Measurements from ENCODE around the gene SP6.

Gene SP6

DNA sequence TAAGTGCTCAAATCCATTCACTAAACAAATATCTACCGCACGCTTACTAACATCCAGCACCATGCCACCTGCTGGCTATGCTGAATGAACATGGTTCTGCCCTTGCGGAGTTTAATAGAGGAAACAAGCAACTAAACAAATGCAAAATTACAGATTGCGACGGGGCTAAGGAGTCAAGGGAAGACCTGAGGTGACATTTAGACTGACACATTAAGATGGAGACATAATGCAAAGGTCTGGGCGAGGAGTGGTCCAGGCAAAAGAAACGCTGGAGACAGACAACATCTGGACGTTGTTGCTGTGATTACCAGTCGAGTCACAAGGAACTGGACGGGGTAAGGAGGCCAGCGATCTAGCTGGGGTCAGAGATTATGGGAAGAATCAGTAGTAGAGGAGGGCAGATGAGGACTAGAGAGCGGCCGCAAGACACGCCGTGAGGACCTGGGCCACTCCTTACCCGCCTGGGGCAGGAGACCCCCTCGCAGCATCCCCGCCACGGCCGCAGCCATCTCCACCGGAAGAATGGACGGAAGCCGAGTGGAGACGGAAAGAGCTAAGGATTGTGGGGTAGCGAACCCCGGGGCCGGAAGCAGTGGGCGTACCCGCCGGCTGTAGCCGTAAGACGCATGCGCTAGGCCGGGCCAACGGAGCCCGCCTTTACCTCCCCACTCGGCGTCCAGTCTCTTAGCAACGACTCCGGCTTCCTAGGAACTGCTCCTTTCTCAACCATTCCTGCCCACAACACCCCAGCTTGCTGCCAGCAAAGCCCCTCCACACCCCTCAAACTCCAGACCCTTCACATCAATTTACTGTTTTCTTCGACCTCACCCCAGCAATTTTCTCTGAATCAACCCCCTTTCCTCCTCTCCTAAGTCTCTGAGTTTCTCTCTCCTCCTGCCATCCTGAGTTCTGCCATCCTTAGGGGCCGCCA lies 19.7 kb downstream of the SP6 start, which contains the start of the genes LRRC46 and MRPL10:
Gene LRRC46, plus strand, starts transcription at position 668 of the 931 bp plus-strand sequence. CDS start 320 bp downstream, outside the sequence.
Gene MRPL10, minus strand, starts transcription at position 539 of the 931 bp plus-strand sequence. Its CDS starts 30 bp downstream, at position 509.
- peak; percentile 95 for DNase-seq

DNA sequence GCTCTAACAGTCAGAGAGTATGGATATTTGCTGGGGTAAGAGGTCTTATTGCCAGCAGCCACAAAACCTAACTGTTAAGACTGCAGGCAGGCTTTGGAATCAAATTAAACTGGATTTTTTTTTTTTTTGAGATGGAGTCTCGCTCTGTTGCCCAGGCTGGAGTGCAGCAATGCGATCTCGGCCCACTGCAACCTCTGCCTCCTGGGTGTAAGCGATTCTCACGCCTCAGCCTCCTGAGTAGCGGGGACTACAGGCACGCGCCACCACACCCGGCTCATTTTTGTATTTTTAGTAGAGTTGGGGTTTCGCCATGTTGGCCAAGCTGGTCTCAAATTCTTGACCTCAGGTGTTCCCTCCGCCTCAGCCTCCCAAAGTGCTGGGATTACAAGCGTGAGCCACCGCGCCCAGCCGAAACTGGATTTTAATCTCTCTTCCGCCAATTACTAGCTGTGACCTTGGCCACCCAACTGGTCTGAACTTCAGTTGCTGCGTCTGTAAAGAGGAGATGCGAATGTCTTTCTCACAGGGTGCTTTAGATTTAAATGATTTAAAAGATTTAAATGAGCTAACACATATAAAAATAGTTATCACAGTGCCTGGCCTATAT lies 20.5 kb downstream of the SP6 start:
- DNase-seq = no peak

GRCh38 chr17:47829870-47830269 lies 21.1 kb downstream of the SP6 start:
- no peak for DNase-seq

DNA sequence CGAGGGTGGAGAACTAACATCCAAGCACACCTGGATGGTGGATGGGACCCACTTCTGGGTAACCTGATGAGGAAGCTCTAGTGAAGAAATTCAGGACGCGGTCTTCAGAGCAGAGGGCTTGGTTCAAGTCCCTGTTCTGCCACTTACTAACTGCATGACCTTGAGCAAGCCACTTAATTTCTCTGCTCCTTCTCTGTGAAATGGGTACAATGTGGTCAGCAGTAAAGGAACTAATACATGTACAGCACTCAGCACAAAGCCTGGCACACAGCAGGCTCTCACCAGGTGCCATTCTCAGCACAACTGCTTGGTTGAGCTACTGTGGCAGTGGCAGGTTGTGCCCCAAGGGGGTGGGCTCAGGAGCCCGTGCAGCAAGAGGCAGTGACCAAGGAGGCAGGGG lies 27.4 kb downstream of the SP6 start:
- DNase-seq = no peak

DNA sequence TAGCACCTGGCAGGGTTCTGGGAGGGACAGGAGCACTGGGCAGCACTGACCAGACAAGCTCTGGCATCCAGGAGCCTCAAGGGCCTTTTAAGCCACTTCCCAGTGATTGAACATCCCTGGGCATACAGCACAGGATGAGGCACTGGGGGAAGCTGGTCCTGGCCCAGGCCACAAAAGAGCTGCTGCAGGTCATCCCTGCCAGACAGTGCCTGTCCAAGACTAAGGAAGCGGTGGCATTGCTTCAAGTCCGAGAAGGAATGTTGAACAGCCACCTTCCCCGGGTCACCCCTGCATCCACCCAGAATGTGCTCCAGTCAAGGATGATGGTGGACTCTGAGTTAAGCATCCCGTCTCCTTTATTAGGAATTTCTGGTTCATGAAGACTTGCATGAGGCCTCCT lies 28.2 kb downstream of the SP6 start:
- DNase-seq = no peak

- DNase-seq = peak; percentile 91
Observed at GRCh38 chr17:47821424-47822391, 29.3 kb downstream of the SP6 start, which contains the start of gene OSBPL7. OSBPL7 (minus strand) TSS chr17:47821794; CDS start chr17:47820278, 1,516 bp downstream.

GRCh38 chr17:47821031-47821423 lies 29.9 kb downstream of the SP6 start:
- no peak for DNase-seq

DNA sequence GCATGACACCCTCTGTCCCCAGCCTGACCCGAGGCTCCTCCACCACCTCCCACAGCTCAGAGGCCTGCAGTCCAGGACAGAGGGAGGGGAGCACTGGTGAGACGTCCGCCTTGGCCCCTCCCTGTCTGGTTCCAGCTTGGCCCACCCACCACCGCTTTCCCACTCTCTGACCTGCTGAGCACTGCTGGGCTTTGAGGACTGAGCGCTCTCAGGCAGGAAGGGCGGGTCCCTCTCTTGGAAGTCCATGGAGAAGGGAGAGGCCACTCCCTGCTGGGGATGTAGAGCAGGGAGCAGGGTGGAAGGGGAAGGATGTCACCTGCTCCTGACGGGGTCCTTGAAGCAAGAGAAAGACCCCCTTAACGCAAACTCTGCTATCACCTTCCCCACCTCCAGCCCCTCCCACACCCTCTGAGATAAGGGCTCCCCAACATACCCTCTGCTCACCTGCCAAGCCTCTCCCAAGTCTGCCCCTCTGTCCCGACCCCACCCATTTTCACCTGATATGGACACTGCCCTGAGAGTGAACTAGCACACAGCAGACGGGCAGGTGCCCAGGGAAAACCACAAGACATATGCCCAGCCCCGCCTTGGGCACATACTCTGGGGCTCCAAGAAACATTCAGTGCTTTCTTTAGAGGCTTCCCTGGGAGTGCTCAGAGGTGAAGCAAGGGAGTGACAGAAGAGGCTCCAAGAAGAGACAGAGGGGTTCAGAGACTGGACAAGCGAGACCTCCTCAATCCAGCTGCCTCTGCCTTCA lies 30.8 kb downstream of the SP6 start:
- DNase-seq = no peak

DNA sequence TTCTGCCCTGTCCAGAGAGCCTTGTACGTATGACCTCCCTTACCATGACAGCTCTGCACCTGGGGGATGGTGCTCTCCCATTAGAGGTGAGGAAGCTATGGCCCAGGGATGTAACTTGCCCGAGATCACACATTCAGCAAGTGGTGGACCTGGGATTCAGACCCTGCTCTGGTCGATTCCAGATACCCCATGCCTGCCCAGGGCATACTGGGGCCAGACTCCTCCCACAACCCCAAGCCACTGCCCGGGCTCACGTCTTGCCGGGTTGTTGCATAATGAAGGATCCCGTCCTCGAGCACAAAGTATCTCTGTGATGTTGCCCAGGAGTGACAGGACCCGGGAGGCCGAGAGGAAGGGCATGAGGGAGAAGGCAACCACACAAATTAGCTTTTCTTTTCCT lies 31.5 kb downstream of the SP6 start:
- no peak for DNase-seq

DNA sequence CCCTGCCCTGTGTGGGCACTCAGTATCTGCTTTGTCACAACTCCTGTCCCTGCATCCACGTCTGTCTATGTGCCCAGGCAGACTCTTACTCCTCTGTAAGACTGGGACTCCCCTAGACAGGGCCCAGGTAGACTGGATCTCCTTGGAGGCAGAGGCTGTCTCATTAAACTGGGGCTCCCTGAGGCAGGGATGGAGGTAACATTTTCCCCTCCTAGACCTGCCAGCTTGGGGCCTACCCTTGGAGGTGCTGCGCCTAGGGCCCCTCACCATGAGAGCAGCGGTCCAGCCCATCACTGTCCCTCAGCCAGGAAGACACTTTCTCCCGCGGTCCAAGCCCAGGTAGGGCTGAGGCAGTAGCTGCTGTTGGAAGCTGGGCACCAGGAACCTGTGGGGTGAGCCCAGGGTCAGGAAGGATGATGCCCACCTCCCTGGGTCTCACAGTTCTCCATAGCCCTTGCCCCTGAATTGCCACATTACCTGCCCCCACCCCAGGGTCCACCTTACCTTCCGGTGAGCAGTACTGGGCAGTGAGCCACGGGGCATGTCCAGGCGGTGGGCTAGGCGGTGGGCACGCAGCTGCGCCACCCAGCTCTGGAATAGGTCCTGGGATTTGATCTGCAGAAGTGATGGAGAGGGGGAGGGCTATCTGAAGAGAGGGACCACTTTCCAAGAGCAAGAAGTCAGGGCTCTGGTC lies 32.8 kb downstream of the SP6 start:
- DNase-seq = no peak

DNA sequence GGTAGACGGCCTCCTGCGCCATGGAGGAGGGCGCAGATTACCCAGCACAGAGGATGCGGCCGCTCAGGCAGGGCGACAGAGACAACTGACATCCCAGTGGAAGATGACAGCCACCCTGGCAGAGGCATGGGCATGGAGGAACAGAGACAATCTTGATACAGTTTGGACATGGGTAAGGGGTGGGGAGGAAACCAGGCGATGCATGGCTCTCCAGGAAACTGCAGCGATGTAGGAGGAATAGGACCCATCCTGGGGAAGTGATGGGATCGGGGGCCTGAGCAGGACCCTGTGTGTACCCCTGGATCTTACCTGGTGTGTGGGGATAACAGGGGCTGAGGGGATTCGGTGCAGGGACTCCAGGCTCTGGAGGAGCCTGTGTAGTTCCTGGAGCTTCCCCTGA lies 34.0 kb downstream of the SP6 start:
- no peak for DNase-seq

- DNase-seq = no peak
Observed at GRCh38 chr17:47816111-47816735, 34.7 kb downstream of the SP6 start.

DNA sequence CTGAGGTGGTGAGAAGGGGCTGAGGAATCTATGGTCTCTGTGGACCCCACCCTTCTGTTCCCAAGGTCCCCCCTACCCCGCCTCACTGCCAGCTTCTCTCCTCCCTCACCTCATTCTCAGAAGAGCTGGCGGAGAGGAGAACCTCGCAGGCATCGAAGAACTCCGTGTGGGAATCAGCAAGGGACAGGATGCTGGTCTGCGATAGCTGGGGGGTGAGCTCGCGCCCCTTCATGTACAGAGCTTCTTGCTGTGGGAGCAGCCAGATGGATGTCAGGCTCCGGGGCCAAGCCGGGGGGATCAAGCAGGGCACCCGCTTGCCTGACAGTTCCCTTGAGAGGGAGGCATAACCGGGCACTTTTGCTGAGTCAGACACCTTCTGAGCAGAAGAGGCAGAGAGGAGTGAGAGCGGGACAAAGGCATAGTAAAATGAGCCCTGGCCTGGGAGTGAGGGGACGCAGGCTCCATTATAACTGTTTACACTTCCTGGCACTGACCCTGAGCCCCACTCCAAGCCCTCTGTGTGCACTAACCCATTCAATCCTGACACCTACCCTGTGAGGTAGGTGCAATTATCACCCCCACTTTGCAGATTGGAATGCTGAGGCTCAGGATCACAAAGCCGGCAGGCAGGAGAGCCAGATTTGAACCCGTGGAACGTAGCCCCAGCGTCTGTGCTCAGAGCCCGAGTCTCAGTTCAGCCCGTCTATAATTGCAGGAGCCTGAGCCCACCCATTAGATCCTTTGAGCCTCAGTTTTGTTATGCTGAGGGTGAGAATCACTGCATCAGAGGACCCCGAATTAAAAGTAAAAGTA lies 35.7 kb downstream of the SP6 start:
- no peak for DNase-seq

DNA sequence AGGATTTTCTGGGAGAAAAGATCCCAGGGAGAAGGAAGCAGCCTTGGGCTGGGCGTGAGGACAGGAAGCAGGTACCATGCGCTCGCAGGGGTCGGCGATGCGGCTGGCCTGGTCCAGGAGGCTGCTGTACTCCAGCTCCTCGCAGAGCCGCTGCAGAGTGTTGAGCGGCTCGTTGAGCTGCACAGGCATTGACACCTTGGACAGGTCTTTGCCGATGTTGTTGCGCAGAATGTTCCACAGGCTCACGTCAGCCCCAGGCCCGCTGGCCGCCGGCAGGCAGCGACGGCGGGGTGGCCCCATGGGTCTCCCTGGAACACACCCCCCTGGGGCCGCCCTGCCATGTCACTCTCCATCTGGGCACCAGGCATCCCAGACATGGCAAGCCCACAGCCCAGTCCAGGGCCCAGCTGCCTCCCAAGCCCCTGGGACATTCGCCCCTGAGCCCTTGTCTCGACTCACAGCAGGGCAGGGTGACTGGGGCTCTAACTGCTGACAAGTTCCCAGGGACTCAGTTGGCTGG lies 37.4 kb downstream of the SP6 start:
- DNase-seq = no peak

DNA sequence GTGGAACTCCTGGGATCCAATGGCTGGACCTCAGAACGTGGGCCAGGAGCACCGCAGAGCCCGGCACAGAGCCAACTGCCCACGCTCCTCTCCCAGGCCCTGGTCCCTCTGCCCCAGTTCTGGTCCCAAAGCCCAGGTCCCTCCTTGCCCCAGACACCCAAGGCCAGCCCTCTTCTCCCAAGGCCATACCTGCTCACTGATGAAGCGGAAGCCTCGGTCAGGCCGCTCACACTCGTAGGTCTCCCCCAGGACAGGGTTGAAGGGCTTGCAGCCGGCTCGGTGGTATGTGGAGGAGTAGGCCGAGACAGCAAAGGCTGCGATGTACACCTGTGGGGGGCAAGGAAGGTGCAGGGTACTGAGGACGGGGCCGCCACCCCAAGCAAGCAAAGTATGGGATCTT lies 37.9 kb downstream of the SP6 start:
- DNase-seq = no peak

GRCh38 chr17:47812146-47812920 lies 38.6 kb downstream of the SP6 start:
- no peak for DNase-seq

GRCh38 chr17:47811709-47812108 lies 39.3 kb downstream of the SP6 start:
- DNase-seq = no peak

GRCh38 chr17:47810901-47811635 lies 39.9 kb downstream of the SP6 start:
- no peak for DNase-seq

All from OCI-M1 (cell line).